ENCODE data around the gene KIAA1210. TPM values are rescaled to one million over a fixed set of nuclear protein-coding genes. Genes with fewer than 3 reads are reported as not detected.

Gene KIAA1210
- total and polyA plus RNA-seq, 2 donors from 2014 or later: 0.03 TPM; not detected in 1

GRCh38 chrX:119121341-119121740 lies 6.3 kb downstream of the KIAA1210 start:
- intact Hi-C loops (cut with DNase I): no loop called here
- TF ChIP-seq CTCF (IDR thresholded peaks at IDR 0.05; ENCODE audit: borderline replicate concordance, extremely low read depth, insufficient read depth): no peak
- DNase-seq (peak in 3 of 5 donors; percentile 13 to 45 (median 17)), FAIRE-seq (no peak)
- Histone ChIP-seq H3K9ac (ENCODE audit: low read length in 3 of 3) (no peak overlapping the region), H3K27me3 (ENCODE audit: control insufficient read depth, insufficient read depth, low read length) (peaks cover 4% of the 10 kb centered on the region), H3K4me1 (ENCODE audit: control insufficient read depth in 2 of 3, insufficient read depth in 2 of 3, low read depth in 1 of 3, low read length in 3 of 3) (no peaks in the 10 kb centered on the region), H3K4me3 (ENCODE audit: low read length in 3 of 3) (no peak overlapping the region), H3K36me3 (ENCODE audit: control insufficient read depth in 2 of 3, insufficient read depth in 3 of 3, low read length in 3 of 3) (no peaks in the 10 kb centered on the region), H3K27ac (ENCODE audit: low read depth in 2 of 2, low read length in 2 of 2) (no peak overlapping the region), H3K9me3 (ENCODE audit: control insufficient read depth in 2 of 3, insufficient read depth in 1 of 3, low read length in 3 of 3) (no peaks in the 10 kb centered on the region)

- no peak overlapping the region for H3K9ac ChIP-seq (ENCODE audit: low read length in 3 of 3)
- H3K9me3 ChIP-seq (ENCODE audit: control insufficient read depth in 2 of 3, insufficient read depth in 1 of 3, low read length in 3 of 3): no peaks in the 10 kb centered on the region
- H3K4me3 ChIP-seq (ENCODE audit: low read length in 3 of 3): no peak overlapping the region
- H3K27ac ChIP-seq (ENCODE audit: low read depth in 2 of 2, low read length in 2 of 2): no peak overlapping the region
- TF ChIP-seq CTCF (IDR thresholded peaks at IDR 0.05; ENCODE audit: borderline replicate concordance, extremely low read depth, insufficient read depth): peak; percentile 75
- no peaks in the 10 kb centered on the region for H3K4me1 ChIP-seq (ENCODE audit: control insufficient read depth in 2 of 3, insufficient read depth in 2 of 3, low read depth in 1 of 3, low read length in 3 of 3)
- H3K36me3 ChIP-seq (ENCODE audit: control insufficient read depth in 2 of 3, insufficient read depth in 3 of 3, low read length in 3 of 3): no peaks in the 10 kb centered on the region
- intact Hi-C loops (cut with DNase I): no loop called here
- no peak for FAIRE-seq
- DNase-seq: peak in 4 of 5 donors; percentile 47 to 77 (median 58)
- peaks cover 4% of the 10 kb centered on the region for H3K27me3 ChIP-seq (ENCODE audit: control insufficient read depth, insufficient read depth, low read length)
Observed at GRCh38 chrX:119118780-119119395, 8.7 kb downstream of the KIAA1210 start.

GRCh38 chrX:119107206-119107605 lies 20.4 kb downstream of the KIAA1210 start:
- intact Hi-C loops (cut with DNase I): no loop called here
- Histone ChIP-seq H3K4me1 (ENCODE audit: control insufficient read depth in 2 of 3, insufficient read depth in 2 of 3, low read depth in 1 of 3, low read length in 3 of 3) (no peaks in the 10 kb centered on the region), H3K9ac (ENCODE audit: low read length in 3 of 3) (no peak overlapping the region), H3K36me3 (ENCODE audit: control insufficient read depth in 2 of 3, insufficient read depth in 3 of 3, low read length in 3 of 3) (no peaks in the 10 kb centered on the region), H3K27me3 (ENCODE audit: control insufficient read depth, insufficient read depth, low read length) (no peaks in the 10 kb centered on the region), H3K4me3 (ENCODE audit: low read length in 3 of 3) (no peak overlapping the region), H3K27ac (ENCODE audit: low read depth in 2 of 2, low read length in 2 of 2) (no peak overlapping the region), H3K9me3 (ENCODE audit: control insufficient read depth in 2 of 3, insufficient read depth in 1 of 3, low read length in 3 of 3) (no peaks in the 10 kb centered on the region)
- no peak for FAIRE-seq
- no peak for DNase-seq
- TF ChIP-seq CTCF (IDR thresholded peaks at IDR 0.05; ENCODE audit: borderline replicate concordance, extremely low read depth, insufficient read depth): no peak

GRCh38 chrX:119105826-119106225 lies 21.8 kb downstream of the KIAA1210 start:
- DNase-seq (no peak), FAIRE-seq (no peak)
- no peaks in the 10 kb centered on the region for H3K9me3 ChIP-seq (ENCODE audit: control insufficient read depth in 2 of 3, insufficient read depth in 1 of 3, low read length in 3 of 3)
- H3K27me3 ChIP-seq (ENCODE audit: control insufficient read depth, insufficient read depth, low read length): no peaks in the 10 kb centered on the region
- H3K4me3 ChIP-seq (ENCODE audit: low read length in 3 of 3): no peak overlapping the region
- no peaks in the 10 kb centered on the region for H3K4me1 ChIP-seq (ENCODE audit: control insufficient read depth in 2 of 3, insufficient read depth in 2 of 3, low read depth in 1 of 3, low read length in 3 of 3)
- no peak overlapping the region for H3K9ac ChIP-seq (ENCODE audit: low read length in 3 of 3)
- intact Hi-C loops (cut with DNase I): no loop called here
- H3K36me3 ChIP-seq (ENCODE audit: control insufficient read depth in 2 of 3, insufficient read depth in 3 of 3, low read length in 3 of 3): no peaks in the 10 kb centered on the region
- no peak overlapping the region for H3K27ac ChIP-seq (ENCODE audit: low read depth in 2 of 2, low read length in 2 of 2)
- no peak for TF ChIP-seq CTCF (IDR thresholded peaks at IDR 0.05; ENCODE audit: borderline replicate concordance, extremely low read depth, insufficient read depth)

Data from kidney (tissue), 14 donors.